Uterus (tissue), 2 donors: ENCODE data around the gene TMEM35B.

Source experiments
- CTCF ChIP-seq, 4 experiments: fragments of 200-600 bp in 2 of 4; fragments of 450-650 bp in 2 of 4; sonication (generic) in 2 of 4; IDR thresholded peaks; one replicate each; pipeline ENCODE4 v1.5.1; 2016 to 2019; ENCODE audit warnings: antibody characterized with exemption in 4 of 4, mild to moderate bottlenecking in 2 of 4, moderate library complexity in 1 of 4
- POLR2A ChIP-seq, 2 donors: fragments of 450-650 bp; IDR thresholded peaks; one replicate each; pipeline ENCODE4 v1.6.1; 2016; ENCODE audit warnings: antibody characterized with exemption in 2 of 2, mild to moderate bottlenecking in 1 of 2, moderate library complexity in 1 of 2

- TF ChIP-seq CTCF (IDR thresholded peaks at IDR 0.05) (no peak), POLR2A (IDR thresholded peaks at IDR 0.05) (no peak)
Measured at GRCh38 chr1:34965597-34965996, 19.6 kb downstream of the TMEM35B start.
